Liver (tissue), 9 donors: Measurements from ENCODE around the gene SORCS2. TPM values are rescaled to one million over a fixed set of nuclear protein-coding genes. Genes with fewer than 3 reads are reported as not detected.

Source experiments
- DNase-seq: peaks from one replicate; pipeline ENCODE4 v3.0.0-alpha.2; 2017; ENCODE audit warnings: low spot score
- H3K27ac ChIP-seq, 2 donors: one replicate each; pipeline ENCODE4 v1.7.0; 2013; ENCODE audit warnings: inconsistent platforms in 2 of 2, low read length in 2 of 2, control low read depth in 1 of 2, low read depth in 1 of 2, mild to moderate bottlenecking in 1 of 2
- H3K27me3 ChIP-seq, 4 donors: one replicate each; pipeline versions ENCODE4 v1.6.1 to v1.7.0; 2013; ENCODE audit warnings: low read length in 3 of 4, inconsistent platforms in 1 of 4, mild to moderate bottlenecking in 1 of 4, moderate library complexity in 1 of 4; ENCODE audit not compliant: control insufficient read depth in 4 of 4, insufficient read depth in 4 of 4
- H3K36me3 ChIP-seq, 4 donors: one replicate each; pipeline versions ENCODE4 v1.6.1 to v1.7.0; 2013; ENCODE audit warnings: low read length in 3 of 4, mild to moderate bottlenecking in 3 of 4, low read depth in 1 of 4, moderate library complexity in 1 of 4; ENCODE audit not compliant: control insufficient read depth in 4 of 4, insufficient read depth in 3 of 4
- H3K4me1 ChIP-seq, 4 donors: one replicate each; pipeline versions ENCODE4 v1.6.1 to v1.7.0; 2013; ENCODE audit warnings: low read length in 3 of 4, mild to moderate bottlenecking in 3 of 4, moderate library complexity in 1 of 4; ENCODE audit not compliant: control insufficient read depth in 4 of 4, insufficient read depth in 4 of 4
- H3K4me3 ChIP-seq, 3 donors: one replicate each; pipeline versions ENCODE4 v1.6.1 to v1.7.0; 2013; ENCODE audit warnings: low read length in 3 of 3, control low read depth in 1 of 3, low read depth in 1 of 3, mild to moderate bottlenecking in 1 of 3
- H3K9ac ChIP-seq, 2 donors: one replicate each; pipeline ENCODE4 v1.7.0; 2013; ENCODE audit warnings: low read length in 2 of 2, mild to moderate bottlenecking in 2 of 2, moderate library complexity in 2 of 2, control low read depth in 1 of 2, low read depth in 1 of 2
- H3K9me3 ChIP-seq, 4 donors: one replicate each; pipeline versions ENCODE4 v1.6.1 to v1.7.0; 2013; ENCODE audit warnings: low read length in 3 of 4; ENCODE audit not compliant: control insufficient read depth in 4 of 4
- ATF3 ChIP-seq: IDR thresholded peaks from 2 replicates; pipeline ENCODE4 v1.6.1; 2016; ENCODE audit warnings: antibody characterized with exemption
- CTCF ChIP-seq: fragments of 150-350 bp; IDR thresholded peaks from 2 replicates; pipeline ENCODE4 v1.5.1; 2017; ENCODE audit warnings: improper control_type of control experiment, low read depth, low read length; ENCODE audit not compliant: missing input control
- FOXA1 ChIP-seq: IDR thresholded peaks from 2 replicates; pipeline ENCODE4 v1.6.1; 2016; ENCODE audit warnings: antibody characterized with exemption
- FOXA2 ChIP-seq: IDR thresholded peaks from 2 replicates; pipeline ENCODE4 v1.6.1; 2016; ENCODE audit warnings: antibody characterized with exemption
- GABPA ChIP-seq, 2 donors: IDR thresholded peaks in 1 of 2; conservative IDR thresholded peaks in 1 of 2; 2 replicates each; pipeline ENCODE4 v1.6.1; 2016; ENCODE audit warnings: antibody characterized with exemption in 2 of 2, mild to moderate bottlenecking in 1 of 2, moderate library complexity in 1 of 2
- HNF4A ChIP-seq, 2 donors: conservative IDR thresholded peaks; 2 replicates each; pipeline ENCODE4 v1.6.1; 2016; ENCODE audit warnings: antibody characterized with exemption in 2 of 2, mild to moderate bottlenecking in 2 of 2
- HNF4G ChIP-seq: IDR thresholded peaks from 2 replicates; pipeline ENCODE4 v1.6.1; 2016; ENCODE audit warnings: antibody characterized with exemption
- JUND ChIP-seq, 2 donors: IDR thresholded peaks; 2 replicates each; pipeline ENCODE4 v1.6.1; 2016; ENCODE audit warnings: antibody characterized with exemption in 2 of 2
- MAX ChIP-seq: IDR thresholded peaks from 2 replicates; pipeline ENCODE4 v1.6.1; 2016; ENCODE audit warnings: antibody characterized with exemption
- RAD21 ChIP-seq, 2 donors: IDR thresholded peaks; 2 replicates each; pipeline ENCODE4 v1.6.1; 2016; ENCODE audit warnings: antibody characterized with exemption in 2 of 2, mild to moderate bottlenecking in 2 of 2
- REST ChIP-seq: IDR thresholded peaks from 2 replicates; pipeline ENCODE4 v1.6.1; 2016; ENCODE audit warnings: antibody characterized with exemption, mild to moderate bottlenecking
- RXRA ChIP-seq, 2 donors: IDR thresholded peaks; 2 replicates each; pipeline ENCODE4 v1.6.1; 2017 to 2018; ENCODE audit warnings: antibody characterized with exemption in 2 of 2, mild to moderate bottlenecking in 1 of 2
- SP1 ChIP-seq: IDR thresholded peaks from 2 replicates; pipeline ENCODE4 v1.6.1; 2018; ENCODE audit warnings: antibody characterized with exemption, mild to moderate bottlenecking
- TAF1 ChIP-seq: conservative IDR thresholded peaks from 2 replicates; pipeline ENCODE4 v1.6.1; 2016; ENCODE audit warnings: antibody characterized with exemption, mild to moderate bottlenecking
- ZBTB33 ChIP-seq: IDR thresholded peaks from 2 replicates; pipeline ENCODE4 v1.6.1; 2016; ENCODE audit warnings: antibody characterized with exemption
- WGBS: extraction: QIAGEN DNeasy Blood & Tissue Kit; methylation state at CpG from one replicate; pipeline ENCODE4 v1.1.7; 2013; 5-methylcytosine and 5-hydroxymethylcytosine counted together
- polyA plus RNA-seq, 2 donors: library from polyadenylated mRNA; stranded (reverse) in 1 of 2; unstranded in 1 of 2; fragments of 200-250 nt in 1 of 2; fragments of >200 nt in 1 of 2; fragmentation: Nextera tagmentation in 1 of 2; extraction: Ambion mirVana in 1 of 2; gene quantifications; one replicate each; pipeline versions ENCODE4 v1.2.1 to v1.2.3, GENCODE V29; 2013 to 2015
- total RNA-seq, 2 donors: library from RNA; depleted of rRNA; stranded (reverse); fragments of >200 nt; gene quantifications; one replicate each; pipeline ENCODE4 v1.2.3, GENCODE V29; 2014
- donor health status: healthy.
- donor health status: healthy.
- donor health status: healthy.
- donor health status: healthy.
- donor health status: healthy.

SORCS2 gene
- total and polyA plus RNA-seq, 4 donors: 0.10 to 1.4 (median 0.92) TPM

- no peak overlapping the region for H3K9ac ChIP-seq
- H3K9me3 ChIP-seq: no peaks in the 10 kb centered on the region
- H3K4me1 ChIP-seq: no peaks in the 10 kb centered on the region
- no peaks in the 10 kb centered on the region for H3K36me3 ChIP-seq
- TF ChIP-seq MAX: no peak
- TF ChIP-seq REST: no peak
- TF ChIP-seq JUND (IDR thresholded peaks at IDR 0.05): no peak
- no peak for TF ChIP-seq RAD21 (IDR thresholded peaks at IDR 0.05)
- no peak for TF ChIP-seq FOXA2
- no peak for TF ChIP-seq ATF3
- TF ChIP-seq GABPA (IDR thresholded peaks at IDR 0.05 in 1 of 2, conservative IDR thresholded peaks at IDR 0.05 in 1 of 2): no peak
- no peak for TF ChIP-seq RXRA (IDR thresholded peaks at IDR 0.05)
- TF ChIP-seq TAF1: no peak
- no peak for TF ChIP-seq ZBTB33
- no peak for TF ChIP-seq SP1
- TF ChIP-seq HNF4A (conservative IDR thresholded peaks at IDR 0.05): no peak
- TF ChIP-seq FOXA1: no peak
- no peak for TF ChIP-seq HNF4G
- no peak for TF ChIP-seq CTCF
- WGBS: 90% methylated on average over 8 of the region's 8 CpGs
- H3K27ac ChIP-seq: no peak overlapping the region
- no peak overlapping the region for H3K4me3 ChIP-seq
- no peaks in the 10 kb centered on the region for H3K27me3 ChIP-seq
- DNase-seq: no peak
These were observed 90.6 kb downstream of the SORCS2 start for GRCh38 chr4:7282786-7283440.
